Measurements from ENCODE around the gene ZXDC.

The ZXDC gene

DNA sequence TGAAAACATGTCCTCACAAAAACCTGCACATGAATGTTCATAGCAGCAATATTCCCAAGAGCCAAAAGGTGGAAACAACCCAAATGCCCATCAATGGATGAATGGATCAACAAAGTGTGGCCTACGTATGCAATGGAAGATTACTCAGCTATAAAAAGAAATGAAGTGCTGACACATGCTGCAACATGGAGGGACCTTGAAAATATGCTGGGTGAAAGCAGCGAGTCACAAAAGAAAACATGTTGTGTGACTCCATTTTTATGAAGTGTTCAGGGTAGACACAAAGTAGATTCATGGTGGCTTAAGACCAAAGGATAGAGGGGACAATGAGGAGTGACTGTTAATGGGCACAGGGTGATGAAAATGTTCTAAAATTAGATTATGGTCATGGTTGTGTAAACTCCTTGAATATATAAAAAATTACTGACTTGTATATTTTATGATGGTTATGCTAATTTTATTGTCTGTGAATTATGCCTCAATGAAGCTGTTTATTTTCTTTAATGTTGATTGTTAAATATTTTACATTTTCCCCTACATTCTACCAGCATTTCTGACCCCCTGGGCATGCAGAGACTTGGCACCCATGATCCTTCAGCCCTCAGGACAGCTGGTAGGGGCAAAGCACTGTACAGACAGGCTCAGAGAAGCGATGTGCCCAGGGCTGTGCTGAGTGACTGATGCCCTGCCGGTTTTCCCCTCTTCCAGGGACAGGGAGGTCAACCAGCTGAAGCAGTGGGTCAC lies 43.2 kb downstream of the ZXDC start:
- DNase-seq, result no peak

DNA sequence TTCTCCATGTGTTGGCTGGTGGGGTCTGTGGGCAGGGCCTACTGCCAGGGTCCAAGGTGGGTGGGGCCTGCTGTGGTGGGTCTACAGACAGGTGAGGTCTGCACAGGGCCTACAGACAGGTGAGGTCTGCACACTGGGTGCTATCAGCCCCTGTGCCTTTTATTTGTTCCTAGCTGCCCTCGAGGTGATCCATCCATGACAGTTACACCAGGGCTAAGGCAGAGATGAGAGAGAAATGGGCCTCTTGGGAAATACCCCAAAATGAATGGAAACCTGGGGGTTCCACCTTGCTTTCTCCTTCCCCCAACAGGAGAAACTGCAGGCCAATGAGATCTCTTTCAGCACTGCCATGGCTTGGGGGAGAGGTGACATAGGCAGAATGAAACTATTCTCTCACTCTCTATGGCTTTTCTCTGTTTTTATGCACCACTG lies 44.6 kb downstream of the ZXDC start:
- DNase-seq, result no peak

DNA sequence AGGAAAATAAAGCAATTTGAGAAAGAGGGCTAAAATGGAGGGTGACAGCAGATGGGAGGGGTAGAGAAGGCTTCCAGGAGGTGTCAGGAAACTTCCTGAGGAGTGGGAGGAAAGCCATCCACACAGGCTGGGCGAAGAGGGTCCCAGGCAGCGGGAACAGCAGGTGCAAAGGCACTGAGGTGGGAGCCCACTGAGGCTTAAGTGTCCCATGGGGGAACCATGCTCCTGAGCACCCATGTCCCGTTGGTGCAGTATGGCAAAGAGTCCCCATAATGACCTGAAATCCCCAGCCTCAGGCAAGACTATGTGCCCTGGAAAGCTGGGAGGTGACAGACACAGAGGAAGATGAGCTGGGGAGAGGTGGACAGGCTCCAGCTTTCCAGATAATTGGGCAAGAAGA lies 50.9 kb downstream of the ZXDC start:
- no peak for DNase-seq

DNA sequence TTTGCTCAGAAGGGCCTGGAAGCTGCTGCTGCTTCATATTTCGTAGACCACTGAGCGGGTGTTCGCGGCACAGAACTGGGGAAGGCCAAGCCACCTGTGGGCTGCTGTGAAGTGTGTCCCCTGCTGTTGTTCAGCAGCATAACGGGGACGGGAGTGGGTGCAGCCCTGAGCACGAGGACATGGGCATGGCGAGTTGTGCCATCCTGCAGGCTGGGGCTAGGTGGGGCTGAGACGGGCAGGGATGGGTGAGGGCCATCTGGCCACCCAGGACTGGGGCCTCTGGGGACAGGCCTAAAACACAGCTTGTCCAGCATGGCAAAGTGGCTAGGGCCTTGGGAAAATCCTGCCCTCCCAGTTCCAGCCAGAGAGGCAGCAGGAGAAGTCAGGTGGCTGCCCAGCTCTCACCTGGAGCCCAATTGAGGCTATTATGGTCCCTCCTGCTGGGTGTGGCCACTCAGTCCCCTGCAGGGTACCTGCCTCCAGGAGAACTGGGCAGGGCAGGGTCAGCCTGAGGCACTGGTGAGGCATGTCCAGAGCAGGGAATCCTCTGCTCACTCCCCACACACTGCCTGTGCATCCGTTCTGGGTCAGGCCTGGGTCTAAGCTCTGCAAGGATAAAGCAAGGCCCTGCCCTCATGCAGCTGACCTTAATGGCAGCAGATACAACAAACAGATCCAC lies 51.5 kb downstream of the ZXDC start:
- peak in 1 of 3 experiments; percentile 21 for DNase-seq

DNA sequence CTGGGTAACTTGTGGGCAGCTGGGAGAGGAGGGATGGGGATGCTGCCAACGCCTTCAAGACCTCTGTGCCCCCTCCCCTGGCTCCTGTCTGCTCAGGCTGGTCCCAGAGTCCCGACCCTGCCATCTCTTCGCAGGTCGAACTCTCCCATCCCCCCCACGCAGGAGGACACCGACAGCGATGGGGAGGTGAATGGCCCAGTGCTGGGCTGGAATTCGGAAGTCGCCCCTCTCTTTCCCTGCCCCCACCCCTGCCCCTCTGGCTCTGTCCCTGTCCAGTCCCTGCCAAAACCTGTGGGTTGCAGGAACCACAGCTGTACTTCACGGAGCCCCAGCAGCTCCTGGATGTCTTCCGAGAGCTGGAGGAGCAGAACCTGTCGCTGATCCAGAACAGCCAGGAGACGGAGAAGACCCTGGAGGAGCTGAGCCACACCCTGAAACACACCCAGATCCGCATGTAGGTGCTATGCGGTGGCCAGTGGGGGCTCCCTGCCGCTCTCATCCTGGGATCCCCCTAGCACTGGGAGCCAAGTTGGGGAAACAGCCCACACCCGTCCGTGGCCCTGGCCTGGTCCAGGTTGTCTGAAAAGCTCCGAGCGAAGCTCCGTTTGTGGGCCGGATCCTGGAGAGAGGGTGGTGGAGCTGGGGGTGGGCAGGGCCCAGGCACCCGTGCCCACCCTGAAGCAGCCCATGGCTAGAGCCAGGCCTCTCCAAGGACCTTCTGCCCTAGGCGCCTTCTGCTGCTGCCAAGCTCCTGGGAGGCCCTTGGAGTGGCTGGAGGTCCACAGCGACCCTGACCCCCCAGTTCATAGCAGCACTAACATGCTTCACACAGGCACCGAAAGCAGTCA lies 52.3 kb downstream of the ZXDC start:
- DNase-seq, result no peak

DNA sequence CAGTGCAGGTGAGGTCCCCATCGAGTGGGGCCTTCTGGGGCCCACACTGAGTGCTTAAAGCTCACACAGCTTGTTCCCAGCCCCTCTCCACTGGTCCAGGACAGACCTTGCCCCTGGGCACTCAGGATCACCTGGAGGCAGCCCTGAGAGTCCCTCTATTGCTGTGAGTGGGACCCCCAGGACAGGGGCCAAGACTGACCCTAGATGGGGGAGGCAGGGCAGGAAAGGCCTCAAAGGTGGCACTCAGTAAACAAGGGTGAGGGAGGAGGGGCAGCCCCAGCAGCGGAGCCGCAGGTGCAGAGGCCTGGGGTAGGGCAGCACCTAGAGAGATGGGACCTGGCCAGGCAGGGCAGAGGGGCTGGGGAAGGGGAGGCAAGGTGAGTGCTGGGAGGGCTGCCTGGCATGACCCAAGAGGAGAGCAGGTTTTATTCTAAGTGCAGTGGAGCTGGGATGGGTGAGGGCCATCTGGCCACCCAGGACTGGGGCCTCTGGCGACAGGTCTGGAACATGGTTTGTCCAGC lies 53.1 kb downstream of the ZXDC start:
- DNase-seq, result no peak

DNA sequence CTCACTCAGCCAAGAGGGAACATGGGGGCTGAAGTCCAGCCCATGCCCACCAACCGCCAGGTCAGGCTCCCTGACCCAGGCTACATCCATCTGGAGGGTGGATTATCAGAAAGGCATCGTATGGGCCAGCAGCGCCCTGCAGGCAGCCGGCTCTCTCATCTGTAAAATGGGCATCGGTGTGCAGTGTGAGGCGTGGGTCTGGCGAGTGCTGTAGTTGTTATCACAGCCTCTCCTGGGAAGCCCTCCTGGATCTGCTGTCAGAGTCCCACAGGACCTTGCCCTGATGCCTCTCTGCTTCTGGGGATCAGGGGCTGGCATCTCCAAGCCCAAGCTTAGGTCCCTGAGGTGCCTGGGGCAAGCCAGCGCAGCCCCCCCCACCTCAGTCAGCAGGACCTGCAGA lies 53.6 kb downstream of the ZXDC start:
- DNase-seq, result no peak

DNA sequence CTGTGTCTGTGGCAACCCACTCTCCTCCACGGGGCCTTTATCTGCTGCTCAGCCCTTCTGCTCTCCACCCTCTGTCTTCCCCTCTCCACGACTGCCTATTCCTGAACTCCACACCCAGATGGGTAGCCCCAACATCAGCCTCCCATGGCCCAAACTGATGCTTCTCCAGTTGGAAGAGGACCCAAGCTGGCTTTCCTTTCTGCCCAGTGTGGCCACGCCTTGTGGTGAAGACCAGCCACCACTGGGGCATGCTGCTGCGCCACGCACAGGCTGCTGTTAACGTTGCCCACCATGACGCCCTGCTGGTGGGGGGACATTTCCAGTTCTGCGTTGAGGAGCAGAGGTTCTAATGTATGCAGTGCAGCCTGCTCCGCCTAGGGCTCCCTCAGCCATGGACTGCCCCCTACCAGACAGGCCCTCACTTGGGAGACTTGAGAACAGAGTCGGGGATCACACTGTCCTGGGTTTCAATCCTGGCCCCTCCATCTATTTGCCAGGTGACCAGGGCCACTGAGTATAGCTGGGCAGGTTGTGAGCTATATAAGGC lies 54.0 kb downstream of the ZXDC start:
- DNase-seq, result no peak

DNA sequence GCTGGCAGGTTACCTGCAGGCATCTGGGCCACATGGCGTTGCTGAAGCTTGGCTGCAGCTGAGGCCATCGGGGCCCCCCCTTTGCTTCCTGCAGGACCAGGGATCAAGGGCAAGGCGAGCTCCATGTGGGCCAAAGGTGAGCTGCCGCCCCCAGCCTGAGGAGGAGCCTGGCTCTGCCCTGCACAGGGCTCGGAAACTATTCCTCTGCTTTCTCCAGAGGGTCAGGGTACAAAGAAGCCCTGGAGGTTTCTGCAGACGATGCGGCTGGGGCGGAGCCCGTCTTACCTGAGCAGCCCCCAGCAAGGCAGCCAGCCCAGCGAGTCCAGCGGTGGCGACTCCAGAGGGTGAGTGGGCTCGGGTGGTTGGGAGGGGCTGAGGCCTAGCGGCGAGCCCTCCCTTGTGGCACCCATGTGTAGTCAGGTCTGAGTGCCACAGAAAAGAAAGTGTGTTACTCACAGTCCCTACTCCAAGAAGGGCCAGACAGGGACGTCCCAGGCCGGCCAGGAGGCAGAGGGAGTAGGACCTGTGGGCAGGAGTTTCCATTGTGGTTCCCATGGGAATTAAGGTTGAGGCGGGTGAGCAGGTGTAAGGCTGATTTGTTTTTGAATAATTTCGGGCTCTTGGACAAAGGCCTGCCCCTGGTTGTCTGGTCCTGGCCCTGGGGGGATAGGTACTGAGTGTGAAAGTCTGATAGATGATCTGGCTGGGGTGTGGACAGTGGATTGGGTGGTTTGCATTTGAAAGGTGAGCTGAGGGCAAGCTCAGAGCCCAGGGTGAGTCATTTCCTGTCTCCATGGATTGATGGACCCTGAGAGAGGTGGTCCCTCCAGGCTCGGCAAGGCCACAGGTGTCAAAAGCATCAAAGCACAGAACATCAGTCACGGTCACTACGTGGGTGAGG lies 55.6 kb downstream of the ZXDC start:
- no peak for DNase-seq

DNA sequence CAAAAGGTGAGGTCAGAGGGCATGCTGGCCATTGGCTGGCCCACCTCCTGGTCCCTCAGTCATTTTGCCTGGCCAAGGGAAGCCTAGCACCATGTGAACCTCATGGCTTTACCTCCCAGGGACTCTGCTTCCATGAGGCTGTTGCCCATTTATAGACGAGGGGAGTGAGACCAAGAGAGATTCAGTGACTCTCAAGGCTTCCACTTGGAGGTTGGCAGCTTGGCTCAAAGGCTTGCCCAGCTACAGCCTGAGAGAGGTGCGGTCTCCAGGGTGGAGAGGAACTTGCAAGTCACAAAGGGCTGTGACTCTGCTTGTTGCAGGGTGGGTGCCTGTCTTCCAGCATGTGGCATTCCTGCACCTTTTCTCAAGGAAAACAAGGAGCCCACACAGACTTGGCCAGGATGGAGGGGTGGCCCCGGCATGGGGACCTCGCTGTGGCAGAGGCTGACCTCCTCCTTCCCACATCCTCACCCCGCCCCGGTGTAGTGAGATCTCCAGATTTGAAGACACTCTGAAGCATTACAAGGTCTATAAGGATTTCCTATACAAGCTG lies 56.5 kb downstream of the ZXDC start:
- no peak for DNase-seq

DNA sequence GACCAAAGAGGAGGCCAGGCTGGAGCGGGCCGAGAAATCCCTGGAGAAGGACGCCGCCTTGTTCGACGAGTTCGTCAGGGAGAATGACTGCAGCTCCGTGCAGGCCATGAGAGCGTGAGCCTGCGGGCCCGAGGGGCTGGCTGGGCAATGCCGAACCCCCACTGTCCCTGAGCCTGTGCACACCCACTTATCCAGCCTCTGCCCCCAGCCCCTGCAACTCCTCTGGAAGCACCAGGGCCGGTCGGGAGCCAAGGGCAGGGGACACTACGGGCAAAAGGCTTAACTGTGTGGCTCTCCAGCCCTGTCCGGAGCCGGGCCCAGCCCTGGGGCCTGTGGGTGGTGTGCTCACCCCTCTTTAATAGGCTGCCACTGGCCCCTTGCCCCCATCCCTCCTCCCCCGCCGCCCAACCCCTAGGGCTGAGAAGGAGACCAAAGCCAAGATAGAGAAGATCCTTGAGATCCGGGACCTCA lies 57.0 kb downstream of the ZXDC start:
- DNase-seq, result no peak

DNA sequence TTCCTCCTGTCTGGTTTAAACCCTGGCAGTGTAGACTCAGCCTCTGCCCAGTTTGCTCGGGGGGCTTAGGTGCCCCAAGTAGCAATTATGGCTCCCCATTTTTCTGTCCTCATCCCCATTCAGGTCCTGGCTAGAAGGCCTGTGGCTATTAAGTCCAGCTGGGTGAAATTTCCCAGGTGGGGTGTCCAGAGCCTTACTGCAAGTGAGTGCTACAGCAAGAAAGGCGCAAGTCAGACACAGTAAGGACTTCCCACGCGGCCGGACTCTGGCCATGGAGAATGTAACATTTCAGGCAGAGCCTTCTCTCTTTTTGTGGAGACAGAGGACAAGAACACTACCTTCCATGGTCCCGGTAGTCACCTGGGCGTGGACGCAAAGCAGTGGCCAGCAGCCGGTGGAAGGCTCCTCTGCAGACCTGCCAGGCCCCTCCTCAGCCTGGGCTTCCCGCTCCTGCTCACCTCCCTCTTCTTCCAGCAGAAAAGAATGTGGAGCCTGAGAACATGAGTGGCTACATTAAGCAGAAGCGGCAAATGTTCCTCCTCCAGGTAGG lies 57.6 kb downstream of the ZXDC start:
- DNase-seq, result no peak

DNA sequence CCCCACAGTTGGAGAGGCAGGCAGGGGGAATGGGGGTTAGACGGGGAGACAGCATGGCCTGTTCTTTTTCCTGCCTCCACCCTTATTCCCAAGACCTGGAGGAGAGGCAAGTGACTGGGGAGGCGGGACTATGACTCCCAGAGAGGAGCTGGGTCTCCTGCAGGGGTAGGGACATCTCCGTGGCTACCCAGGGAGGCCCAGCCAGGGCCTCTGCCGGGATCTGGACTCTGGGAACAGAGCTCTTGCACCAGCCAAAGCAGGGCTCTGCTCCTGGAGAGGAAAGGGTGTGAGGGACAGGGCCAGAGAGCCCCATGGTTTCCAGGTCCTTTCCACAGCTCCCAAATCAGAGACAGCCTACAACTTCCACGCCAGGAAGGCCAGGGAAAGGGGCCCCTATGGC lies 58.2 kb downstream of the ZXDC start:
- no peak for DNase-seq

DNA sequence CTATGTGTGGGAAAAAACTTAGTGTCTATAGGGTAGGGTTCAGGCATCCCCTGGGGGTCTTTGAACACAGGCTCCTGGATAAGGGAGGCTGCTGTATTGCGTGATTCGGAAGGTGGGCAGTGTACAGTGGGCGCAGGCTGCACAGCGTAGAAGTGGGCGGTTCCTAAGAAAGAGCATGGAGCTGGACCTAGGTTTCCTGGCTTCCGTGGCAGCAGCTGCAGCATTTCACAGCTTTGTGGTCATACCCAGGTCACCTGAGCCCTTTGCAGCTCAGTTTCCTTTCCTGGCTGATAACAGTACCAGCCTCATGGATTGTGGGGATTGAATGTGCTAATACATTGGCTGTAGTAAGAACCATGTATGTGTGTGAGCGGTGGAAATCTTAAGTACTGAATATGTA lies 58.7 kb downstream of the ZXDC start:
- no peak for DNase-seq

DNA sequence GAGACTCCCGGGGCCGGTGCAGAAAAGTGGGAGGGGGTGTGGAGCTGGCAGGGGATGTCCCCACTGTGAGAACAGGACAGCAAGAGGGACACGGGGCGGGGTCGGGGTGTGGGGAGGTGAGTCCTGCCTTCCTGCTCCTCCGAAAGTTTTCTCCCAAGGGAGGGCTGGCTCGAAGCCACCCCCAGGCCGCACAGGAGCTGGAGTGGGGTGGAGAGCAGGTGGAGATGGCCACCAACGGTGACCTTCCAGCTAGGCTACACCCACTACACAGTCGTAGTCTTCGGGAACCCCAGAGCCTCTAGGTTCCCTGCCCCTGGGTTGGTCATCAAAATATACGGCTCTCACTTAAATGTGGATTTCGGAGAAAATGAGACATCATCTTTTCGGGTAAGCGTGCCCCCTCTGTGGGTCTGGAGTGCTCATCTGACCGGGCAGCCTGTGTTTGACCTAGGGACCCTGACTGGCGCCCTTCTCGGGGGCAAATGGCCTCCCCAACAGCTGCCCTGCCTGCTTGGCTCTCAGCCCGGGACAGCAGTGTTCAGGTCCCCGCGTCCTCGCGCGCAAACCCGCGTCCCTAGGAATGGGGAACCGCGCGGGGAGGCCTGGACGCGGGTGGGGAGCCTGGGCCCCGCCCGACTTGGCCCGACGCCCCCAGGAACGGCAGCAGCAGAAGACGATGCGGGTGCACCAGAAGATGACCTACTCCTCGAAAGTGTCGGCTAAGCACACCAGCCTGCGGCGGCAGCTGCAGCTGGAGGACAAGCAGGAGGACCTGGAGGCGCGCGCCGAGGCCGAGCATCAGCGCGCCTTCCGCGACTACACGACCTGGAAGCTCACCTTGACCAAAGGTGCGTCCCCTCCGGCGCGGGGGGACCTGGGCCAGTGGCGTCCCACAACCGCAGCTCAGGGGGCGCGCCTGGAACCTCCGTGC lies 59.8 kb downstream of the ZXDC start:
- no peak for DNase-seq

DNA sequence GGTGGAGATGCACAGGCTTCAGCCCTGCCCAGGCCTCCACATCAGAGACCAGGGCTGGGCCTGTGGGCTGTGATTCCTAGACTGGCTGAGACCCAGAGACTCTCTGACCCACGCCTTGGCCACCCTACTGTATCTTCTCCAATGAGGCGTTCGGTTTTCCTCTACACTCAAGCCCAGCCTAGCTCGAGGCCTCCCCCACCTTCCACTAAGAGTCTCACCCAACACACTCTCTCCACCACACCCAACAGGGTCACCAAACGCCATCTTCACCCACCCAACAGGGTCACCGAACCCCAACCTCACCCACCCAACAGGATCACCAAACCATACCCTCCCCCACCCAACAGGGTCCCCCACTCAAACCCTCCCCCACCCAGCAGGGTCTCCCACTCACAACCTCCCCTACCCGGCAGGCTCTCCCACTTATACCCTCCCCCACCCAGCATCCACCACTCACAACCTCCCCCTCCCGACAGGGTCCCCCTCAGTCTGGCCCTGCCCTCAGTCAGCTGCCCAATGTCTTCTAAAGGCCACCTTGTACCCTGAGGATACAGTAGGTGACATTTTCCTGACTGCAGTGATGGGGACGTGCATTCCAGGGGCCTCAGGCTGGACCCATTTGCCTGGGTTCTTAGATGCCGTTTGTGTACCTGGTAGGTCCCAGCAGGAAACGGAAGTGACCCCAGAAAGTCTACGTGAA lies 60.6 kb downstream of the ZXDC start:
- DNase-seq, result no peak

DNA sequence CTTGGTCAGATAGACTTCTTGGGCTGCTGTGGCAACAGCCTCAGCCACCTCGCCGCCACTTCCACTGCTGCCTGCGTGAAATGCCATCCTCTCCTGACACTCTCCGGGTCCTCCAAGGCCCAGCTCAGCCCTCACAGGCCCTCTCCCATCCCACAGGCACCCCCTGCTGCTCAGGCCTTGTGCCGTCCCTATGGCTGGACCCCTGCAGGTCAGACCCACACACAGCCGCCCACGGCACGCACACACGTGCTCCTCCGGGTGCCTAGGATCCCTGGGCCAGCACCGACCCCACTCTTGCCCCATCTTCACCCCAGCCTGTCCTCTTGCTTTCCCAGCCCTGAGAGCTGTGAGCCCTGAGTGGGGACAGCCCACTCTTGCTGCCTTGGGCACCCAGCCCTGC lies 61.3 kb downstream of the ZXDC start:
- no peak for DNase-seq

DNA sequence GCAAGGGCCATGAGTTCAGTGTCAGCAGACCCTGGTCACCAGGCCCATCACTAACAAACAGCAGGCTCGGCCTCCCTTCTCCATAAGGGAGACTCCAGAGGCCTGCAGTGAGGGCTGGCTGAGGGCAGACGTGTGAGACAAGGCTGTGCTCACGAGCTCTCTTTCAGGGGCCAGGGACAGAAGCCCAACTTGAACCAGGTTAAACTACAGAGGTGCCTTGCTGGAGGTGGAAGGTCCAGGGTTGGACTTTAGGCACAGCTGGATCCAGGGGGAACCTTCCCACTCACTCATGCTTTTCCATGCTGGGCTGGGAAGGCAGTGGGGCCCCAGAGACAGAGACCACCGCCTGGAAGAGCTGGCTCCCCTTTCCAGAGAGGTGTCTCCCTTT lies 62.0 kb downstream of the ZXDC start:
- no peak for DNase-seq

DNA sequence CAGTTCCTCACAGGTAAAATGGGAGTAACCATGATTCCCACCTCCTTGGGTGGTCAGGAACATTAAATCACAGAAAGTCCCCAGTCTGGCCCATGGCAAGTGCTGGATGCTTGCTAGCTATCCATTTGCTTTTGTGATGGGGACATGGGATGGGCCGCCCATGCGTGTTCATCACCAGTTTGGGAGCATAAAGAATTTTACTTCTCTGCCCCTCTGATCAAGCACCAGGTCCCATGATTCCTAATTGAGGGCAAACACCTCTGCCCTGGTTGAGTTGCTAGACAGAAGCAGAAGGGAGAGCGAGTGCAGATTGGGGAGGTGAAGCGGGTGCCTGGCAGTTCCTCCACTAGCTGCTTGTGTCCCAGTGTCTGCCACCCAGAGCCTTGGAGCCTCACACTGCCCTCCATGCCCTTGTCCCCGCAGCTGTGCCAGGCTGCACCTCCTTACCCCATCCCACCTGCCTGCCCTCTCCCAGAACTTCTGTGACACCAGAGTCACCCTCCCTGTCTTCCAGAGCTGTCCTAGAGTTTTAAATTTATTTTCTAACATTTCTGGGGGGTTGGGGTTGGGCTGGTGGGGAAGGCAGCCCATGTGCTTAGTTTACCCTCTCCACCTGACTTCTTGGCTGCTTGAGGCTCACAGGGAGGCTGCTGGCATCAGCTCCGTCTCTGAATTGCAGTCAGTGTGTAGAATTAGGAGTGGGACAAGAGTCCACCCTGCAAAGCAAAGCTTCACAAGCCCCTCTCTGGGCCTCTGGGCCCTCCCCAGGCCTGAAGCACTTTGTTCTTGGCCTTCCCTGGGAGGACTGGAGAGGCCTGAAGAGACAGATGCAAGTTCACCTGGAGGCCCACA lies 62.6 kb downstream of the ZXDC start:
- no peak for DNase-seq

Measured in NCI-H1417 (cell line).